ENCODE measurements around the gene FAIM2.

FAIM2 gene

GRCh38 chr12:49923035-49923644 is 19.4 kb upstream of the FAIM2 start:
- no peak overlapping the region for H3K4me3 ChIP-seq (ENCODE audit: low read depth, low read length)
- no peak for TF ChIP-seq CTCF (IDR thresholded peaks at IDR 0.05; ENCODE audit: low read depth, low read length, missing control alignments)
- DNase-seq (ENCODE audit: low read depth): no peak

DNA sequence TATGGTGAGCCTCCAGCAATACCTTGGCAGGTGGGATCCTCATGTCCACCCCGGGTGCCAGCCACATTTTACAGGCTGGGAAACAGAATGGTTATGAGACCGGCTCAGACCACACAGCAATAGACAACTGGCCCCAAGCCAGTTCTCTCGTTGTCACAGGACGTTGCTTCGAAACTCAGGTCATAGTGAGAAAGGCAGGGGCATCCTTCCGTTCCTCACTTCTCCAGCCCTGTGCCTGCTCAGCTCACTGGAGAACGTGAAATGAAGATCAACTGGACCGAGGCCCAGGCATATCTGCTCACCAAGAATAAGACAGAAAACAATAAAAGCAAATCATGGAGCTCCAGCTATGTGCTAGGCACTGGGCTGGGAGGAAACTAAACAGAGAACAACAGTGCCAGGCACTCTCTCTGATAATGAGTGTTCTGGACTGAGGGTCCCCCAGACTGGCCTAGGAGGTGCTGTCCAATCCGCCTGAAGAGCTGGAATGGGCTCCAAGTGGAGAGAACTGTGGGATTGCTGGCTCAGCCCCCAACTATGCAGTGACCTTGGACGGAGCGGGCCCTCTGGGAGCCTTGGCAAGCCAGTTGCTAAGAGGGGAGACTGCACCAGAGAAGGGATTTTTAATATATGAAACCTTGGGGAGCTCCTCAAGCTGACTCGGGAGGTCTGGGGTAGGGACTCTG is 18.8 kb upstream of the FAIM2 start:
- no peak for TF ChIP-seq CTCF (IDR thresholded peaks at IDR 0.05; ENCODE audit: low read depth, low read length, missing control alignments)
- no peak for DNase-seq (ENCODE audit: low read depth)

GRCh38 chr12:49921936-49922335 is 18.2 kb upstream of the FAIM2 start:
- TF ChIP-seq CTCF (IDR thresholded peaks at IDR 0.05; ENCODE audit: low read depth, low read length, missing control alignments): no peak
- H3K4me3 ChIP-seq (ENCODE audit: low read depth, low read length): no peak overlapping the region
- no peak for DNase-seq (ENCODE audit: low read depth)

More for the DNA sequence above, 18.8 kb upstream of the FAIM2 start:
- no peak overlapping the region for H3K4me3 ChIP-seq (ENCODE audit: low read depth, low read length)

- no peak for TF ChIP-seq CTCF (IDR thresholded peaks at IDR 0.05; ENCODE audit: low read depth, low read length, missing control alignments)
- no peak overlapping the region for H3K4me3 ChIP-seq (ENCODE audit: low read depth, low read length)
- no peak for DNase-seq (ENCODE audit: low read depth)
These were observed 17.6 kb upstream of the FAIM2 start for GRCh38 chr12:49921299-49921698.

DNA sequence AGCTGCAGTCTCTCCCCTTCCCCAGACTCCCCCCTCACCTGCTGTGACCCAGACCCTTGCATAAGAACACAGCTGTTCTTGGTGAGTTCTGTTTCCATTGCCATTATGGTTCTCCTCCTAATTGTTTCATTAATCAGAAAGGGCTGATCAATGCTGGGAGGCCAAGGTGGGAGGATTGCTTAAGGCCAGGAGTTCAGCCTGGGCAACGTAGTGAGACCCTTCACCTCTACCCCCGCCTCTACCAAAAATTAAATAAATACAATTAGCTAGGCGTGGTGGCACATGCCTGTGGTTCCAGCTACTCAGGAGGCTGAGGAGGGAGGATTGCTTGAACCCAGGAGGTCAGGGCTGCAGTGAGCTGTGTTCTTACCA is 17.2 kb upstream of the FAIM2 start:
- TF ChIP-seq CTCF (IDR thresholded peaks at IDR 0.05; ENCODE audit: low read depth, low read length, missing control alignments): no peak
- DNase-seq (ENCODE audit: low read depth): no peak
- no peak overlapping the region for H3K4me3 ChIP-seq (ENCODE audit: low read depth, low read length)

- TF ChIP-seq CTCF (IDR thresholded peaks at IDR 0.05; ENCODE audit: low read depth, low read length, missing control alignments): no peak
- no peak overlapping the region for H3K4me3 ChIP-seq (ENCODE audit: low read depth, low read length)
- no peak for DNase-seq (ENCODE audit: low read depth)
These were observed 16.7 kb upstream of the FAIM2 start for GRCh38 chr12:49920241-49920914.

All from GM12864 (cell line).